GM19239 (cell line): Measurements from ENCODE around the gene C16orf87.
"Not testable (repeated sequence)": the region's sequence is repeated elsewhere in the genome, so short reads cannot be mapped to it uniquely, and the experiment has no call there.

Experiments used
- DNase-seq: peaks from one replicate; pipeline ENCODE4 v3.0.0; 2011; ENCODE audit warnings: low spot score; ENCODE audit not compliant: insufficient read length
- FAIRE-seq: peaks from 2 replicates; lab custom pipeline; 2011; peaks lifted over from hg19 to GRCh38; lab: Jason Lieb, UNC

The C16orf87 gene, protein sequence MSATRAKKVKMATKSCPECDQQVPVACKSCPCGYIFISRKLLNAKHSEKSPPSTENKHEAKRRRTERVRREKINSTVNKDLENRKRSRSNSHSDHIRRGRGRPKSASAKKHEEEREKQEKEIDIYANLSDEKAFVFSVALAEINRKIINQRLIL

DNA sequence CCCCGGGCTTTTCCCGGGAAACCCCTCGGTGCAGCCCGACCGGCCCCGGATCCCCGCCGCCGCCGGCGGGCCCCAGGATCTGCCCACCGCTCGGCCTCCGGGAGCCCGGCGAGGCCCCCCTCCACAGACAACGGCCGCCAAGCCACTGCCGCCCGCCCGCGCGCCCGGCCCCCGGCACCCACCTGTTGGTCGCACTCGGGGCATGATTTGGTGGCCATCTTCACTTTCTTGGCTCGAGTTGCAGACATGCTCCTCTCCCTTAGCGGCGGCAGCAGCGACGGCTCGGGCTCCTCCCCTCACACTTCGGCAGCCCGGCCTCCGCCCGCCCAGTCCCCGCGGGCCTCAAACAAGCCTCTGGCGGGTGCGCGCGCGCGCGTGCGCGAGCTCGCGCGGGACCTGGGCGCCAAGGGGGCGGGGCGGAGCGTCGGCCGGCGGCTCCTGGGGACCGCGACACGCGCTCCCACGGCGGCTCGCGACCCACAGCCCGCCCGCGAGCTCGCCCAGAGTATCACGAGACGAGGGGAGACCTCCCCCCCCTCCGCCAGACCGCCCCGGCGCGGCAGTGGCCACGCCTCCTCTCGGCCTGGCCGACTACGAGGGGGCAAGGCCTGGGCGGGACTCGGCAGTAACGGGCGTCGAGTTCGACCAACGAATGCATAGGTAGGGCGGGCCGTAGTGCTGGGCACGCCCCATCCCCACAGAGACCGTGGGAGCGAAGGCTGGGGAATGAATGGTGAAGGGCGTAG lies at the start of gene C16orf87:
TSS of gene C16orf87 (minus strand) at position 279 of the 746 bp plus-strand sequence. CDS start at position 248, 31 bp downstream.
- FAIRE-seq (peak; percentile 99), DNase-seq (peak; percentile 85)

DNA sequence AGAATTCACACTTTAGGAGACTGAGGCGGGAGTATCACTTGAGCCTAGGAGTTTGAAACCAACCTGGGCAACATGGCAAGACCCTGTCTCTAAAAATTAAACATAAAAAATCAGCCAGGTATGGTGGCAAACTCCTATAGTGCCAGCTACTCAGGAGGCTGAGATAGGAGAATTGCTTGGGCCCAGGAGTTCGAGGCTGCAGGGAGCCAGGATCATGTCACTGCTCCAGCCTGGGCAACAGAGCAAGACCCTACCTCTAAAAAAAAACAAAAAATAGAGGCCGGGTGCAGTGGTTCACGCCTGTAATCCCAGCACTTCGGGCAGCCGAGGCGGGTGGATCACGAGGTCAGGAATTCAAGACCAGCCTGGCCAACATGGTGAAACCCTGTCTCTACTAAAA lies 44.3 kb upstream of the C16orf87 start:
- no peak for FAIRE-seq
- DNase-seq, result no peak

DNA sequence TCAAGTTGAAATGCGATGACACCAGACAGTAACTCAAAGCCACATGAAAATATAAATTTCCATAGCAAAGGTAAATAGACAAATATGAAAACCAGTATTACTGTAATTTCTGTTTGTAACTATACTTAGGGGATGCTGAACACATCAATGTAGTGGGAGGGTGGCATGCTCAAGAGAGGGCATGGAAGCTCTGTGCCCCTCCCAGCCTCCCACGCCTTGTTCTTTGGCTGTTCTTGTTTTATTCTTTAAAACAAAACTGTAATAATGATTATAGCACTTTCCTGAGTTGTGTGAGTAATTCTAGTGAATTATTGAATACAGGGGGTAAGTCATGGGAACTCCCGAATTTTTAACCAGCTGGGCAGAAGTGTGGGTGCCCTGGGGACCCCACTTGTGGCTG lies 42.2 kb upstream of the C16orf87 start:
- FAIRE-seq (no peak), DNase-seq (no peak)

- FAIRE-seq (no peak), DNase-seq (no peak)
Measured at GRCh38 chr16:46871597-46871996, 40.6 kb upstream of the C16orf87 start.

DNA sequence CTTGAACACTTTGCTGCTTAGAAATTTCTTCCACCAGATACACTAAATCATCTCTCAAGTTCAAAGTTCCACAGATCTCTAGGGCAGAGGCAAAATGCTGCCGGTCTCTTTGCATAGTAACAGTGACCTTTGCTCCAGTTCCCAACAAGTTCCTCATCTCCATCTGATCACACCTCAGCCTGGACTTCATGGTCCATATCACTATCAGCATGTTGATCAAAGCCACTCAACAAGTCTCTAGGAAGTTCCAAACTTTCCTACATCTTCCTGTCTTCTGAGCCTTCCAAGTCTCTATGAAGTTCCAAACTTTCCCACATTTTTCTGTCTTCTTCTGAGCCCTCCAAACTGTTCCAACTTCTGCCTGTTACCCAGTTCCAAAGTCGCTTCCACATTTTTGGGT lies 37.9 kb upstream of the C16orf87 start:
- DNase-seq, FAIRE-seq: not testable (repeated sequence)

- not testable (repeated sequence) for FAIRE-seq, DNase-seq
Measured at GRCh38 chr16:46867486-46867885, 36.5 kb upstream of the C16orf87 start.

DNA sequence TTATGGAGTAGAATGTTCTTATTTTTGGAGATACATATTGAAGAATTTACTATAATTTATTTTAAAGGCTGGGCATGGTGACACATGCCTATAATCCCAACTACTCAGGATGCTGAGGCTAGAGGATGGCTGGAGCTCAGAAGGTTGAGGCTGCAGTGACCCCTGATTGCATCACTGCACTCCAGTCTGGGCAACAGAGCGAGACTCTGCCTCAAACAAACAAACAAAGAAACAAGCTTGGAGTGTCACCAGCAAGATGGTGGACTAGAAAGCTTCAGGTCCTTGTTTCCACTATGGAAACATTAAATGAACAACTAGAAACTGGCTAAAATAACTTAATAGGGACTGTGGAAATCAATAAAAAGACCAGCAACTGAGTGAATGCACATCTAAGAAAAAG lies 35.3 kb upstream of the C16orf87 start:
- no peak for DNase-seq
- FAIRE-seq, result peak; percentile 37

DNA sequence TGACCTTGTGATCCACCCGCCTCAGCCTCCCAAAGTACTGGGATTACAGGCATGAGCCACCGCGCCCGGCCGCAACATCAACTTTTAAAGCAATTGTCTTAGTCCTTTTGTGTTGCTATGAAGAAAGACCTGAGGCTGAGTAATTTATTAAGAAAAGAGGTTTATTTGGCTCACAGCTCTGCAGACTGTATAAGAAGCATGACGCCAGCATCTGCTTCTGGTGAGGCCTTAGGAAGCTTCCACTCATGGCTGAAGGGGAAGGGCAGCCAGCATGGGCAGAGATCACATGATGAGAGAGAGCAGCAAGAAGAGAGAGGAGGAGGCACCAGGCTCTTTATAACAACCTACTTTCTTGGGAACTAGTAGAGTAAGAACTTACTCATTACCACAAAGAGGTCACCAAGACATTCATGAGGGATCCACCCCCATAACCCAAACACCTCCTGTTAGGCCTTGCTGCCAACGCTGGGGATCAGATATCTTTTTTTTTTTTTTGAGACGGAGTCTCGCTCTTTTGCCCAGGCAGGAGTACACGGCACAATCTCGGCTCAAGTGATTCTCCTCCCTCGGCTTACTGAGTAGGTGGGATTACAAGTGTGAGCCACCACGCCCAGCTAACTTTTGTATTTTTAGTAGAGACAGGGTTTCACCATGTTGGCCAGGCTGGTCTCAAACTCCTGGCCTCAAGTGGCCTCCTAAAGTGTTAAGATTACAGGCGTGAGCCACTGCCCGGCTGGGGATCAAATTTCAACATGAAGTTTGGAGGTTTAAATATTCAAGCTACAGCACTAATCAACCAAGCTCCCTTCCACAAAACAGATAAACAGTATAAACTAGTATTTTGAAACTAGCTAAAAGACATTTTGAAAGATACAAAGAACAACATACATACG lies 31.8 kb upstream of the C16orf87 start:
- FAIRE-seq (no peak), DNase-seq (no peak)

- no peak for DNase-seq
- no peak for FAIRE-seq
Measured at GRCh38 chr16:46859719-46860152, 28.8 kb upstream of the C16orf87 start.

- FAIRE-seq (no peak), DNase-seq (no peak)
Measured at GRCh38 chr16:46858151-46858550, 27.2 kb upstream of the C16orf87 start.

DNA sequence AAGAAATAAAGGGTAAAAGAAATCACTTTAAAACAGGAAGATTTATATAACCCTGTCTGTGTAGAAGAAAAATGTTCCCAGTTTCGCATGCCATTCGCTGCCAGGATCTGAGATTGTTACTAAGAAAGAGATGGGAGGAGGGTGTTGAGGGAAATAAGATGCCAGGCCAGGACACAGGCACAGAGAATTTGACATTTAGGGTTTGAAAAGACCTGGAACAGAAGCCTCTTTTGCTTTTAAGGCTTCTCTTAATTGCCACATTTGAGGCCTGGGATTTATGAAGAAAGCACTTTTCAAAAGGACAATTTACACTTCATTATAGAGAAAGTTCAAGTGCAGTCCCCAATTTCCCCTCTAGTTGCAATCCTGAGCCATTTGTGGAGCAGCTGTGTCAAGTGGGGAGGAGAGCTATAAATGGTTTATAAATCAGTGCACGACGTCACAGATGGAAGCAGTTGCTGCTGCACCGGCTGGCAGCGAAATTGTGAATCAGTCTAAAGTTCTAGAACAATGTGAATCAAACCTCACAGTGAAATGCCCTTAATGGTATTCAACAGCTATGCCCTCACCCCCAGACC lies 26.5 kb upstream of the C16orf87 start:
- FAIRE-seq (no peak), DNase-seq (no peak)

- FAIRE-seq, result no peak
- DNase-seq, result no peak
Measured at GRCh38 chr16:46855389-46855788, 24.4 kb upstream of the C16orf87 start.

DNA sequence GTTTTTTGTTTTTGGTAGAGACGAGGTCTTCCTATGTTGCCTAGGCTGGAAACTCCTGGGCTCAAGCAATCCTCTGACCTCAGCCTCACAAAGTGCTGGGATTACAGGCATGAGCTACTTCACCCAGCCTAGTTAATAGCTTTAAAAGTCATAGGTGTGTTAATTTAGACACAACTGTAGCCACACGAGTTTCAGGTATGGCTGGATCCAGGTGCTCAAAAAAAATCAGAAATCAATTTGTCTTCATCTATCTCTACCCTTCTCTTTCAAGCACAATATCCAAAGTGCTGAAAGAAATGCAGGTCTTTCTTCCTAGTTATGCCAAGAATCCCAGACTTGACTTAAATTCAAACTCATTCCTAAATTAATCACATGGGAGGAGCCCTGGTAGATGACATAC lies 23.9 kb upstream of the C16orf87 start:
- FAIRE-seq, result no peak

DNA sequence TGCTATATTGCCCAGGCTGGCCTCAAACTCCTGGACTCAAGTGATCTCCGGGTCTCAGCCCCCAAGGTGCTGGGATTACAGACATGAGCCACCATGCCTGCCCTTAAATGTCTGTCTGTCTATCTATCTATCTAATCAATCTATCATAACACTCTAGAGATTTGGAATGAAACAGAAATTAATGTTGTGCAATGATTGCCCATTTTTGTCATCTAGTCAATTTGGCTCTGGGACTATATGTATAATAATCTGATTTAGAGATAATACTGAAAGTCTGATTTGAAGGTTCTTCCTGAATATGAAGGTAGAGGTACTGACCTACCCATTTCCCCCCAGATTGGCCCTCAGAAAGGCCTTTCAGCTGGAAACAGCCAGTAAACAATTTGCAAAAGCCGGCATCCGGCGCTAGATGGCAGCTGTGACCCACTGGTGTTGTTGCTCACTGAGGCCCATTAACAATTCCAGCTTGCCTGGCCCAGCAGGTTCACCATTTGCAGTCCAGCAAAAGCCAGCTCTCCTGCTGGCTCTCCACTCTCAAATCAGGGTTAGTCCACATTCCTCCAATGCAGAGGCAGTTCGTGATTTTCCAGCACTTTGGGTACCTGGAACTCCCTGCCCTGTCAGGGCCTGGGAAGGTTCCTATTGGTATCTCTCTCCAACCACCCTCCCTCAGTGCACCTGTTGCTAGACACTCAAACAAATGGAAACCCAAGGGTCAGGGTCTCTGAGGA lies 22.9 kb upstream of the C16orf87 start:
- DNase-seq (peak; percentile 52), FAIRE-seq (peak; percentile 79)

More for the DNA sequence above, 23.9 kb upstream of the C16orf87 start:
- DNase-seq, result no peak

- FAIRE-seq (no peak), DNase-seq (no peak)
Measured at GRCh38 chr16:46852130-46852529, 21.1 kb upstream of the C16orf87 start.

DNA sequence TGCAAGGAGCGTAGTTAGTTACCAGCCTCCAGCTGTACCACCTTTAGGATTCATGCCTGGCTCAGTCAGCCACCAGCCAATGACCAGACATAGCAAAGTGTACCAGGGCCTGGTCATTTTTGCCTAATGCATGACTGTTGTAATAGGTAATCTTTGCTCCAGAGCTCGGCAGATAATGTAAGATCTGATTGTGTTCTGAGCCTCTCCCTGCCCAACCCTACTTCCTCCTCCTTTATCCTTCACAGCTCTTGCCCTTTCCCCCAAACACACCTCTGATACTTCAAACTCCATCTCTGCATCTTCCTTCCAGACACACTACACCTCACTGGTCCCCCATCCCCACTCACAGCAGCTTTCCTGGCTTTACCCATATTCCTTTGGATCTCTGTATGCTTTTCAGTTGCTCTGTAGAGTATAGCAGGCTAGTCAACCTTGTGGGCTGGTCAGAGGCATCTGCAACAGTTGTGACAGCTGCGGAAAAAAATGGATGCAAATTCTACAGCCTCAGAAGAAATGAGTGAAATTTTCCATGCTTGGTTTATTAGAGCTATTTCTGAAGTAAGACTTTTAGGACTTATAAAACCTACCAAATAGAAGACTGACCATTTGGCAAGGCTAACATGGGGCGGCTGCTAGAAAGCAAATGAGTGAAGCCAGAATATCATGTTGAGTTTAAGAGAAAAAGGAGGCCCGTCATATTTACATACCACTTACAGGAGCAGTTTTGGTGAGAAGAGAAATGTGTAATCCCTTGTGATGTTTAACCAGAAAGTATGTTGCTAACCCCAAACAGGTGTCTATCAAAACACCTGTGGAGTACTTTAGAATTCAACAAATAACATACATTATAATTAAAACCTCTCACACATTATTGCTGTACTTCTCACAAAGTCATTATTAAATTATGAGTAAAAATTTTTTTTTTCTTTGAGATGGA lies 19.9 kb upstream of the C16orf87 start:
- FAIRE-seq (peak; percentile 53), DNase-seq (peak; percentile 19)

GRCh38 chr16:46848768-46849764 lies 18.1 kb upstream of the C16orf87 start:
- FAIRE-seq, result no peak

GRCh38 chr16:46845952-46846351 lies 15.0 kb upstream of the C16orf87 start:
- FAIRE-seq (no peak), DNase-seq (no peak)

More at GRCh38 chr16:46848768-46849764, 18.1 kb upstream of the C16orf87 start:
- DNase-seq, result no peak
